Spleen (tissue), 7 donors: ENCODE results near the gene RAET1G.

Experiments used
- POLR2A ChIP-seq, 3 donors: fragments of 450-650 bp; IDR thresholded peaks; one replicate each; pipeline ENCODE4 v1.5.1; 2017; ENCODE audit warnings: antibody characterized with exemption in 3 of 3, mild to moderate bottlenecking in 1 of 3
- TF ChIP-seq, protein P1 (sequence below), 11 experiments: fragments of 200-600 bp in 7 of 11; fragments of 450-650 bp in 4 of 11; sonication (generic) in 4 of 11; IDR thresholded peaks in 8 of 11; conservative IDR thresholded peaks in 3 of 11; 1 replicate in 7 of 11; 2 replicates in 4 of 11; pipeline versions ENCODE4 v1.4.0 to v1.8.0; 2016 to 2021; ENCODE audit warnings: antibody characterized with exemption in 11 of 11, inconsistent platforms in 4 of 11, mild to moderate bottlenecking in 1 of 11
- donor health status: DM: no; HTN: no; CAD: no; lungs with moderate emphysema.
- donor health status: DM: no; HTN: no; CAD: no.
- donor health status: DM: no; HTN: no; CAD: no.

DNA sequence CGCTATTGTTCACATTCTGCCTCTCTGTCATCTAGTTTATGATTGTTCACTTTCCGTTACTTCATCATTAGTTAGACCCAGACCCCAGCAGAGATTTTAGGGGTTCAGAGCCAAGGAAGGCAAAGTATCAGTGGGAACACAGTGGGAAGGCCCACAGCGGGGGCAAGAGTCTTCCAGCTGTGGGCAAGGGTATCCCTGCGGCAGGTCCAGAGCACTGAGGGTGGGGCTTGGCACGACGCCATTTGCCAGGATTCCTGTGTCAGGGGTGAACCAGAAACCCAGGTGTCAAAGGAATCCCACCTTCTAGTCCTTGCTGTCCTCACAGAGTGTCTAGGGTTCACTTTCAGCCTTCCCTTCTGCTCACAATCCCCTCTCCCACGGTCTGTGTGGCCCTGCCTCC is 38.3 kb downstream of the RAET1G start:
- no peak for TF ChIP-seq POLR2A (IDR thresholded peaks at IDR 0.05)
- TF ChIP-seq, protein P1, sequence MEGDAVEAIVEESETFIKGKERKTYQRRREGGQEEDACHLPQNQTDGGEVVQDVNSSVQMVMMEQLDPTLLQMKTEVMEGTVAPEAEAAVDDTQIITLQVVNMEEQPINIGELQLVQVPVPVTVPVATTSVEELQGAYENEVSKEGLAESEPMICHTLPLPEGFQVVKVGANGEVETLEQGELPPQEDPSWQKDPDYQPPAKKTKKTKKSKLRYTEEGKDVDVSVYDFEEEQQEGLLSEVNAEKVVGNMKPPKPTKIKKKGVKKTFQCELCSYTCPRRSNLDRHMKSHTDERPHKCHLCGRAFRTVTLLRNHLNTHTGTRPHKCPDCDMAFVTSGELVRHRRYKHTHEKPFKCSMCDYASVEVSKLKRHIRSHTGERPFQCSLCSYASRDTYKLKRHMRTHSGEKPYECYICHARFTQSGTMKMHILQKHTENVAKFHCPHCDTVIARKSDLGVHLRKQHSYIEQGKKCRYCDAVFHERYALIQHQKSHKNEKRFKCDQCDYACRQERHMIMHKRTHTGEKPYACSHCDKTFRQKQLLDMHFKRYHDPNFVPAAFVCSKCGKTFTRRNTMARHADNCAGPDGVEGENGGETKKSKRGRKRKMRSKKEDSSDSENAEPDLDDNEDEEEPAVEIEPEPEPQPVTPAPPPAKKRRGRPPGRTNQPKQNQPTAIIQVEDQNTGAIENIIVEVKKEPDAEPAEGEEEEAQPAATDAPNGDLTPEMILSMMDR (IDR thresholded peaks at IDR 0.05 in 8 of 11, conservative IDR thresholded peaks at IDR 0.05 in 3 of 11) = no peak
